Right lobe of liver (tissue), 6 donors: ENCODE results near the gene TNFRSF11A. TPM values are rescaled to one million over a fixed set of nuclear protein-coding genes. Genes with fewer than 3 reads are reported as not detected.

Experiments used
- ATAC-seq, 4 donors: fragments of 200-7000 bp; cut with Tn5 transposase; one replicate each; pipeline ENCODE4 v1.9.1; 2020; ENCODE audit warnings: mild to moderate bottlenecking in 4 of 4, moderate library complexity in 4 of 4
- DNase-seq, 3 donors: peaks; one replicate each; pipeline ENCODE4 v3.0.0-alpha.2; 2020
- H3K27ac ChIP-seq, 3 donors: fragments of 200-600 bp; one replicate each; pipeline ENCODE4 v1.8.0; 2022
- H3K27me3 ChIP-seq, 2 donors: fragments of 200-600 bp; one replicate each; pipeline ENCODE4 v1.8.0; 2022
- H3K36me3 ChIP-seq, 4 donors: fragments of 200-600 bp; sonication (generic) in 1 of 4; one replicate each; pipeline versions ENCODE4 v1.5.1 to v1.8.0; 2017 to 2022; ENCODE audit warnings: control low read depth in 1 of 4
- H3K4me1 ChIP-seq, 4 donors: fragments of 200-600 bp; sonication (generic) in 1 of 4; one replicate each; pipeline versions ENCODE4 v1.5.1 to v1.8.0; 2017 to 2022; ENCODE audit warnings: control low read depth in 1 of 4
- H3K4me3 ChIP-seq, 3 donors: fragments of 200-600 bp; one replicate each; pipeline ENCODE4 v1.8.0; 2022
- H3K9me3 ChIP-seq, 4 donors: fragments of 200-600 bp; sonication (generic) in 1 of 4; one replicate each; pipeline versions ENCODE4 v1.5.1 to v1.8.0; 2017 to 2022; ENCODE audit warnings: control low read depth in 1 of 4
- POLR2A ChIP-seq: fragments of 450-650 bp; IDR thresholded peaks from one replicate; pipeline ENCODE4 v1.6.1; 2017; ENCODE audit warnings: antibody characterized with exemption, mild to moderate bottlenecking
- WGBS: methylation state at CpG from one replicate; pipeline ENCODE4 v1.1.6; 2018; ENCODE audit warnings: low coverage, low lambda C conversion rate; ENCODE audit not compliant: insufficient coverage; ENCODE audit errors: missing lambda C conversion rate; 5-methylcytosine and 5-hydroxymethylcytosine counted together
- intact Hi-C, 2 donors: fragments of 100-400 bp; cut with DNase I; formaldehyde crosslinking; loops; one replicate each; pipeline versions ENCODE4 v1.11.2 to v1.14.1; 2022
- total RNA-seq, 6 experiments: library from RNA; depleted of rRNA in 2 of 6; stranded (reverse); fragments of >200 nt in 2 of 6; fragmentation: NEBNext Ultra II Directional in 3 of 6; extraction: Animal tissue kit (Norgen Biotek cat#: 25700) in 3 of 6; gene quantifications; one replicate each; pipeline versions ENCODE4 v1.1.0 to v1.2.4, GENCODE V29; 2016 to 2023
- TF ChIP-seq, protein P1 (sequence below), 4 donors: fragments of 200-600 bp in 3 of 4; fragments of 450-650 bp in 1 of 4; IDR thresholded peaks; one replicate each; pipeline versions ENCODE4 v1.5.1 to v1.8.0; 2016 to 2022; ENCODE audit warnings: antibody characterized with exemption in 4 of 4, mild to moderate bottlenecking in 2 of 4
- donor health status: DM: no; HTN: yes; CAD: no.
- donor health status: DM: no; HTN: no; CAD: no.
- donor health status: DM: no; HTN: no; CAD: no.
- donor health status: DM: no; HTN: yes; CAD: no.
- donor health status: DM: no; HTN: yes; CAD: no.

The TNFRSF11A gene
- total RNA-seq, 6 experiments from 2014 or later, result 0.27 to 2.1 (median 0.81) TPM

GRCh38 chr18:62280786-62281185, 44.3 kb upstream of the TNFRSF11A start:
- H3K27ac ChIP-seq, result no peak overlapping the region
- 67% methylated on average over 1 of the region's 1 CpG for WGBS
- intact Hi-C loops, result no loop called here
- TF ChIP-seq, protein P1, sequence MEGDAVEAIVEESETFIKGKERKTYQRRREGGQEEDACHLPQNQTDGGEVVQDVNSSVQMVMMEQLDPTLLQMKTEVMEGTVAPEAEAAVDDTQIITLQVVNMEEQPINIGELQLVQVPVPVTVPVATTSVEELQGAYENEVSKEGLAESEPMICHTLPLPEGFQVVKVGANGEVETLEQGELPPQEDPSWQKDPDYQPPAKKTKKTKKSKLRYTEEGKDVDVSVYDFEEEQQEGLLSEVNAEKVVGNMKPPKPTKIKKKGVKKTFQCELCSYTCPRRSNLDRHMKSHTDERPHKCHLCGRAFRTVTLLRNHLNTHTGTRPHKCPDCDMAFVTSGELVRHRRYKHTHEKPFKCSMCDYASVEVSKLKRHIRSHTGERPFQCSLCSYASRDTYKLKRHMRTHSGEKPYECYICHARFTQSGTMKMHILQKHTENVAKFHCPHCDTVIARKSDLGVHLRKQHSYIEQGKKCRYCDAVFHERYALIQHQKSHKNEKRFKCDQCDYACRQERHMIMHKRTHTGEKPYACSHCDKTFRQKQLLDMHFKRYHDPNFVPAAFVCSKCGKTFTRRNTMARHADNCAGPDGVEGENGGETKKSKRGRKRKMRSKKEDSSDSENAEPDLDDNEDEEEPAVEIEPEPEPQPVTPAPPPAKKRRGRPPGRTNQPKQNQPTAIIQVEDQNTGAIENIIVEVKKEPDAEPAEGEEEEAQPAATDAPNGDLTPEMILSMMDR (IDR thresholded peaks at IDR 0.05), result no peak
- TF ChIP-seq POLR2A, result no peak
- H3K9me3 ChIP-seq, result no peaks in the 10 kb centered on the region
- DNase-seq, result no peak
- peak in 1 of 4 donors; percentile 22 for ATAC-seq
- no peaks in the 10 kb centered on the region for H3K36me3 ChIP-seq
- H3K4me1 ChIP-seq, result no peaks in the 10 kb centered on the region
- no peak overlapping the region for H3K4me3 ChIP-seq
- H3K27me3 ChIP-seq, result no peaks in the 10 kb centered on the region

DNA sequence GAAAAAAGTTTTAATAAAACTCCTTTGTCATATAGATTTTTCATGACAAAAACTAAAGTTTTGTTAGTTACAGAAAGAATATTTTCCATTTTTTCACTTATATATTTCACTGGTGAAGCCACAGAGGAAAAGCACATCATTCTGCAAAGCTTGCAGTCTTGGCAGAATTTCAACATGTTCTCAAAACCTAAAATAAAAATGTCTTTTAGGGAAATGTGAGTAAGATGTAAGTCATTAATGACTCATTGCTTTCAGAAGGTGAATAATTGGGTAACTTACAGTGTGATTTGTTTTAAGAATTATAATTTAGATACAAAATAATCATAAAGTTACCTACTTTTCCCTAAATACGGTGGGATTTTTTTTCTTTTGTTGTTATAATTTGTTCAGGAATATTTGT, 43.4 kb upstream of the TNFRSF11A start:
- TF ChIP-seq POLR2A, result no peak
- TF ChIP-seq, protein P1 (IDR thresholded peaks at IDR 0.05), result no peak
- WGBS, result 67% methylated on average over 1 of the region's 1 CpG
- H3K4me3 ChIP-seq, result no peak overlapping the region
- peak overlapping the region in 1 of 3 donors; percentile 7 for H3K27ac ChIP-seq
- no peaks in the 10 kb centered on the region for H3K36me3 ChIP-seq
- H3K4me1 ChIP-seq, result no peaks in the 10 kb centered on the region
- ATAC-seq (no peak), DNase-seq (no peak)
- H3K27me3 ChIP-seq, result no peaks in the 10 kb centered on the region
- no peaks in the 10 kb centered on the region for H3K9me3 ChIP-seq
- intact Hi-C loops, result no loop called here

- no peak overlapping the region for H3K4me3 ChIP-seq
- TF ChIP-seq, protein P1 (IDR thresholded peaks at IDR 0.05), result no peak
- no peak for TF ChIP-seq POLR2A
- no peaks in the 10 kb centered on the region for H3K36me3 ChIP-seq
- intact Hi-C loops, result no loop called here
- no peaks in the 10 kb centered on the region for H3K9me3 ChIP-seq
- no peaks in the 10 kb centered on the region for H3K4me1 ChIP-seq
- ATAC-seq (no peak), DNase-seq (no peak)
- H3K27ac ChIP-seq, result peak overlapping the region in 1 of 3 donors; percentile 7
- H3K27me3 ChIP-seq, result no peaks in the 10 kb centered on the region
- 84% methylated on average over 2 of the region's 2 CpGs for WGBS
Observed at GRCh38 chr18:62282188-62282629, 42.9 kb upstream of the TNFRSF11A start.

- Histone ChIP-seq H3K27ac (no peak overlapping the region), H3K9me3 (no peaks in the 10 kb centered on the region), H3K36me3 (no peaks in the 10 kb centered on the region), H3K4me3 (no peak overlapping the region), H3K4me1 (no peaks in the 10 kb centered on the region), H3K27me3 (no peaks in the 10 kb centered on the region)
- no peak for DNase-seq
- no peak for TF ChIP-seq POLR2A
- TF ChIP-seq, protein P1 (IDR thresholded peaks at IDR 0.05), result no peak
- ATAC-seq, result peak in 2 of 4 donors; percentile 51 to 56
- intact Hi-C loops, result no loop called here
- 30% methylated on average over 3 of the region's 3 CpGs for WGBS
Observed at GRCh38 chr18:62284637-62285036, 40.5 kb upstream of the TNFRSF11A start.

DNA sequence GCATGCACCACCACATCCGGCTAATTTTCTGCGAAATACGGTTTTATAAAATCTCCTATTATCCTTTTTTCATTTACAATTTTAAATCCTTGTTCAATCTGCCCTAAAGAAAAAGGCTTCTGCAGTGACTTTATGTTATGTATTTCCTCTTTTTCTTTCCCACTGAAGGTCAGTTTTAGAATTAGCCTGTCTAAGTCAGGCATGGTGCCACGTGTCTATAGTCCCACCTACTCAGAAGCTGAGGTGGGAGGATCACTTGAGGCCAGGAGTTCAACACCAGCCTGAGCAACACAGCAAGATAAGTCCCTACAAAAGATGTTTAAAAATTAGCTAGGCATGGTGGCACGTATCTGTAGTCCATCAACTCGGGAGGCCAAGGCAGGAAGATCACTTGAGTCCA, 39.8 kb upstream of the TNFRSF11A start:
- intact Hi-C loops, result no loop called here
- no peaks in the 10 kb centered on the region for H3K36me3 ChIP-seq
- no peaks in the 10 kb centered on the region for H3K4me1 ChIP-seq
- H3K4me3 ChIP-seq, result no peak overlapping the region
- ATAC-seq, result no peak
- H3K9me3 ChIP-seq, result no peaks in the 10 kb centered on the region
- H3K27me3 ChIP-seq, result no peaks in the 10 kb centered on the region
- H3K27ac ChIP-seq, result no peak overlapping the region
- DNase-seq, result no peak
- 95% methylated on average over 4 of the region's 6 CpGs for WGBS
- TF ChIP-seq, protein P1 (IDR thresholded peaks at IDR 0.05), result no peak
- no peak for TF ChIP-seq POLR2A
